PC-9 (cell line): ENCODE data around the gene SLC26A4.

Experiments
- EZH2 ChIP-seq: fragments of 200-600 bp; sonication (generic); IDR thresholded peaks from 2 replicates; pipeline ENCODE4 v1.8.0; 2017; ENCODE audit warnings: antibody characterized with exemption, low read depth
- TF ChIP-seq, protein P1 (sequence below): fragments of 200-600 bp; sonication (generic); conservative IDR thresholded peaks from 2 replicates; pipeline ENCODE4 v1.6.1; 2017; ENCODE audit warnings: mixed run types, antibody characterized with exemption, mild to moderate bottlenecking, moderate library complexity

DNA sequence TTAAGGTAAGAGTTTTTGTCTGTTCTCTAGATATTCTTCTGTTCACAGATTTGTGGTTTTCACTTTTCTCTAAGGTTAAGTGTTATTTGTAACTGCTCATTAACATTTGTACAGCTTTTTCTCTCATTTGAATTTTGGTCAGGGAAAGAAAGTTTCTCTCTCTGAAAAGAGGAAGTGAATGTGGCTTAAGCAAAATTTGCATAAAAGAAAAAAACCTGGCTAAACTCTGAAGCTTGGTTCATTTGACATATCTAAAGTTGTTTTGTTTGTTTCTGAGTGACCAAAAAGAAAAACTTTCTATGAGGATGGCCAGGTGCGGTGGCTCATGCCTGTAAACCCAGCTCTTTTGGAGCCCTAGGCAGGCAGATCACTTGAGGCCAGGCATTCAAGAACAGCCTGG lies 22.0 kb upstream of the SLC26A4 start:
- TF ChIP-seq, protein P1, sequence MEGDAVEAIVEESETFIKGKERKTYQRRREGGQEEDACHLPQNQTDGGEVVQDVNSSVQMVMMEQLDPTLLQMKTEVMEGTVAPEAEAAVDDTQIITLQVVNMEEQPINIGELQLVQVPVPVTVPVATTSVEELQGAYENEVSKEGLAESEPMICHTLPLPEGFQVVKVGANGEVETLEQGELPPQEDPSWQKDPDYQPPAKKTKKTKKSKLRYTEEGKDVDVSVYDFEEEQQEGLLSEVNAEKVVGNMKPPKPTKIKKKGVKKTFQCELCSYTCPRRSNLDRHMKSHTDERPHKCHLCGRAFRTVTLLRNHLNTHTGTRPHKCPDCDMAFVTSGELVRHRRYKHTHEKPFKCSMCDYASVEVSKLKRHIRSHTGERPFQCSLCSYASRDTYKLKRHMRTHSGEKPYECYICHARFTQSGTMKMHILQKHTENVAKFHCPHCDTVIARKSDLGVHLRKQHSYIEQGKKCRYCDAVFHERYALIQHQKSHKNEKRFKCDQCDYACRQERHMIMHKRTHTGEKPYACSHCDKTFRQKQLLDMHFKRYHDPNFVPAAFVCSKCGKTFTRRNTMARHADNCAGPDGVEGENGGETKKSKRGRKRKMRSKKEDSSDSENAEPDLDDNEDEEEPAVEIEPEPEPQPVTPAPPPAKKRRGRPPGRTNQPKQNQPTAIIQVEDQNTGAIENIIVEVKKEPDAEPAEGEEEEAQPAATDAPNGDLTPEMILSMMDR: no peak
- TF ChIP-seq EZH2: no peak
